GM21515 (cell line): ENCODE data around the gene ZNF717.
"Not testable (repeated sequence)": the region's sequence is repeated elsewhere in the genome, so short reads cannot be mapped to it uniquely, and the experiment has no call there.

Experiments used
- ATAC-seq: cut with Tn5 transposase; IDR thresholded peaks from one replicate; pipeline ENCODE4 v1.9.1; 2021; ENCODE audit not compliant: unreplicated experiment

Gene ZNF717

GRCh38 chr3:75785081-75785755 is at the start of gene ZNF717:
TSS of gene ZNF717 (minus strand) at chr3:75785549. CDS start at chr3:75783362, 2,187 bp downstream.
- not testable (repeated sequence) for ATAC-seq

DNA sequence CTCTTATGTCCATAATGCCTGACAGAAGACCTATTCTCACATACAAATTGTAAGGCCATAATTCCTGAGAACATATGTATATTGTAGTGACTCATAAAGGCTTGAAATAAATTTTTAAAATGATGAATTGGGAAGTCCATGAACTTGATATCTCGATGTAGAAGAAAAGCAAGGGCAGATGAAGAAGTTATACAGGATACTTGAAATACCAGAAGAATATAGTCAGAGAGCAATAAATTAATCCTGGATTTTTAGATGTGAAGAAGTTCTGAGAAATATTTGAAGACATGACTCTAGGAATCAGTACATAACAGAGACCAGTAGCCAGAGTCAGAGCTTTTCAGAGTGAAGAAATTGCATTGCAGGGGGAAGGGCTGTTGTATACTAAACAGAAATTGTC is 45.7 kb upstream of the ZNF717 start:
- ATAC-seq = not testable (repeated sequence)

DNA sequence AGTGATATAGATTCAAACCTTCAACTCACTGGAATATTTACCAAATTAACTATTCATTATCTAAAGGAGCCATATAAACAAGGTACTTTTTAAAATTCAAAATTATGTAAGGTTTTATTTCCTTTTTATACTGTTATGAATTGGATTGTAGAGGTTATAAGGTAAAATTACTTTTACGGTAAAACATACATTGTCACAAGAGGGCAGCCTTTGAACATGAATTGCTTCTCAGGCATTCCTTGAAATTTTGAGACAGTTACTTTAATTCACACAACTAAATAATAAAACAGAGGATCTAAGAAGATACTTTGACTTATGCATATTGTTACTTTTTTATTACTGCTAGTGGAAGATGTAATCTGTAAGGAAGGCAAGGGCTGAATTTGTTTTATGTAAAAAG is 32.7 kb upstream of the ZNF717 start:
- not testable (repeated sequence) for ATAC-seq

DNA sequence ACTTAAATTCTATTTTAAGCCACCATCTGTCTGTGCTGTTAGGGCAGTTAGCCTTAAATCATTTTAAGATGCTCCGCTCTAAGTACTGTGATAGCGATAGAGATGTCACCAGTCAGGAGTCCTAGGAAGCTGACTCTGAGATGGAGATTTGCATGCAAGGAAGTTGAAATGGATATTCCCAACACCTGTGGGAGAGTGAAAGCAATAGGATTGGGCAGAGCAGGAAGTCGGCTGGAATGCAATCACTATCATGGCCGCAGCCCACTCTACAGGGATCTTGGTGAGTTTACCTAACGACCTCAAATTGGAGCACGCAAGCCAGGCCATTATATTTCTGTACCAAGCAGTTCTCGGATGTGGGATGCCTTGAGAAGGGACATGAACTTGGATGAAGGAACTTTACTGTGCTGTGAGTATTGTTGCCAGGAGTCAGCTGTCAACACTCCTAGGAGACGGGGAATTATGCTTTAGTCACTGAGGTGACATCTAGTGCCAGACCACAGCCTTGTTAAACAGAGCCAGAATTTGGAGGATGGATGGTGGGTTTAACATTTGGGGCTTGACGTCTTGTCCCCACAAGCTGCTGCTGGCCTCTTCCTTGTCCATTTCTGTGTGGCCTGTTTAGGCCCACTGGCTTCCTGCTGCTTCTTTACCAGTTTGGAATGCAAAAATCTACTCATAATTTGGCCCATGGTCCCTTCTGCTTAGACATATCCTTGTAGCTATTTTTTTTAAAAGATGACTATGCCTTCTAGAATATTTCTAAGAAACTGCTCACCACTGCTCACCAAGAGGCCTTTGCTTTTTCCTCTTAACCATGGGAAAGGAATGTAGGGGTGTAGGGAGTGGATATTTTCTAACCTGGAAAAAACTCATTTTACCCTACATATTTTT is 31.2 kb upstream of the ZNF717 start:
- not testable (repeated sequence) for ATAC-seq

GRCh38 chr3:75814797-75815196 is 29.4 kb upstream of the ZNF717 start:
- no peak for ATAC-seq

- no peak for ATAC-seq
These were observed 2.8 kb downstream of the ZNF717 start for GRCh38 chr3:75782506-75782905.

DNA sequence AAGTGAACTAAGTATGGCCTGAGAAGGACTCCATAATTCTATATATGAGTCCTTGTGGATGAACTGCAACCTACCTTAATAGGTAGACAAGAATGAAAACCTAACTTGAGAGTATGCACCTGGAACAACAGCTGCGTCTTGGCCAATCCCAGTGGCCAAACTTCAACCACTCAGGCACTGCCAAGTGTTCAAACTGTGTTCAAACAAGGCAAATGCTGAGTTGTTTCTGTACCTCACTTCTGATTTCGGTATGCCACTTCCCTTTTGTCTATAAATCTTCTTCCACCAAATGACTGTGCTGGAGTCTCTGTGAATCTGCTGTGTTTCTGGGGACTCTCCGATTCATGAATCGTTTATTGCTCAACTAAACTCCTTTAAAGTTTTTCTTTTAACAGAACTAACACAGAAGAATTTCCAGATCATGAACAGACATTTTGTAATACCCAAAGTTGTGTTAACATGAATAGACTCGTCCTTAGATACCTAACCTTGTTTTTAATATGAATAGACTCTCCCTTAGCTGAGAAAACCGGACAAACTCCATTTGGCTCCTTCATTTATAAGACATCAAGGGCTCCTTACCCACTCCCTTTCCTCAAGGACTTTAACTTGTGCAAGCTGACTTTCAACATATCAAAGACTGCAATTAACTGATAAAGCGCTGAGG is 4.1 kb downstream of the ZNF717 start:
- no peak for ATAC-seq

DNA sequence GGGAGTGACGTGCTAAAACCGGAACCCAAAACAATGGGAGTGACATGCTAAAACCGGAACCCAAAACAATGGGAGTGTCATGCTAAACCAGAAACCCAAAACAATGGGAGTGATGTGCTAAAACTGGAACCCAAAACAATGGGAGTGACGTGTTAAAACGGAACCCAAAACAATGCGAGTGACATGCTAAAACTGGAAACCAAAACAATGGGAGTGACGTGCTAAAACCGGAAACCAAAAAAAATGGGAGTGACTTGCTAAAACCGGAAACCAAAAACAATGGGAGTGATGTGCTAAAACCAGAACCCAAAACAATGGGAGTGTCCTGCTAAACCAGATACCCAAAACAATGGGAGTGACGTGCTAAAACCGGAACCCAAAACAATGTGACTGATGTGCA is 7.6 kb downstream of the ZNF717 start:
- not testable (repeated sequence) for ATAC-seq

- ATAC-seq = not testable (repeated sequence)
These were observed 13.7 kb downstream of the ZNF717 start for GRCh38 chr3:75771631-75772030.

- no peak for ATAC-seq
These were observed 16.9 kb downstream of the ZNF717 start for GRCh38 chr3:75768303-75769017.

DNA sequence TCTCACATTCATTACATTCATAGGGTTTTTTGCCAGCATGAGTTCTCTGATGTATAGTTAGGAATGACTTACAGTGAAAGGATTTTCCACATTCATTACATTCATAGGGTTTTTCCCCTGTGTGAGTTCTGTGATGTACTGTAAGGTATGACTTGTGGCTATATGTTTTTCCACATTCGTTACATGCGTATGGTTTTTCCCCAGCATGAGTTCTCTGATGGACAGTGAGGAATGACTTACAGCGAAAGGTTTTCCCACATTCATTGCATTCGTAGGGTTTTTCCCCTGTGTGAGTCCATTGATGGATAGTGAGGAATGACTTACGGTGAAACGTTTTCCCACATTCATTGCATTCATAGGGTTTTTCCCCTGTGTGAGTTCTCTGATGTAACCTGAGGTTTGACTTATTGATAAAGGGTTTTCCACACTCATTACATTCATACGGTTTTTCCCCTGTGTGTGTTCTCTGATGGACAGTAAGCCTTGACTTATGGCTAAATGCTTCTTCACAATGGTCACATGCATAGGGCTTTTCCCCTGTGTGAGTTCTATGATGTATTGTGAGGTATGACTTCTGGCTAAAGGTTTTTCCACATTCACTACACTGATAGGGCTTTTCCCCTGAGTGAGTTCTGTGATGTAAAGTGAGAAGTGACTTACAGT is 47.4 kb downstream of the ZNF717 start:
- no peak for ATAC-seq

GRCh38 chr3:75727985-75728384 is 57.4 kb downstream of the ZNF717 start:
- no peak for ATAC-seq

GRCh38 chr3:75692061-75692460 is 93.3 kb downstream of the ZNF717 start:
- ATAC-seq = no peak

- no peak for ATAC-seq
These were observed 98.0 kb downstream of the ZNF717 start for GRCh38 chr3:75687323-75687722.
